GM19238 (cell line): ENCODE results near the gene CD2BP2.
"Not testable (repeated sequence)": the region's sequence is repeated elsewhere in the genome, so short reads cannot be mapped to it uniquely, and the experiment has no call there.

Experiments used
- DNase-seq: peaks from one replicate; pipeline ENCODE4 v3.0.0; 2011; ENCODE audit warnings: low spot score; ENCODE audit not compliant: insufficient read length

CD2BP2 gene

GRCh38 chr16:30355144-30355953, at the start of gene CD2BP2:
Gene CD2BP2, minus strand, starts transcription at chr16:30355308. Its CDS starts 627 bp downstream, at chr16:30354681.
- peak; percentile 91 for DNase-seq

GRCh38 chr16:30401768-30402425, 46.8 kb upstream of the CD2BP2 start:
- DNase-seq = no peak

- no peak for DNase-seq
Observed at GRCh38 chr16:30399435-30400186, 44.5 kb upstream of the CD2BP2 start.

- no peak for DNase-seq
Observed at GRCh38 chr16:30398661-30399434, 43.7 kb upstream of the CD2BP2 start.

GRCh38 chr16:30397776-30398660, 42.9 kb upstream of the CD2BP2 start:
- DNase-seq = no peak

- DNase-seq = no peak
Observed at GRCh38 chr16:30397056-30397455, 41.9 kb upstream of the CD2BP2 start.

GRCh38 chr16:30396627-30397026, 41.5 kb upstream of the CD2BP2 start:
- DNase-seq = not testable (repeated sequence)

- DNase-seq = no peak
Observed at GRCh38 chr16:30395992-30396585, 41.0 kb upstream of the CD2BP2 start.

GRCh38 chr16:30395155-30395991, 40.3 kb upstream of the CD2BP2 start, which contains the start of gene ZNF48:
Gene ZNF48, plus strand, starts transcription at chr16:30395420. Its CDS starts 375 bp downstream, at chr16:30395795.
- DNase-seq = peak; percentile 77

- no peak for DNase-seq
Observed at GRCh38 chr16:30394592-30395154, 39.6 kb upstream of the CD2BP2 start.

GRCh38 chr16:30383521-30383920, 28.4 kb upstream of the CD2BP2 start:
- DNase-seq = no peak

- peak; percentile 75 for DNase-seq
Observed at GRCh38 chr16:30382111-30382881, 27.2 kb upstream of the CD2BP2 start, which contains the start of gene SEPTIN1. Gene SEPTIN1, minus strand, starts transcription at chr16:30382561. Its CDS starts 19 bp downstream, at chr16:30382542.

GRCh38 chr16:30381291-30382041, 26.4 kb upstream of the CD2BP2 start:
- no peak for DNase-seq

GRCh38 chr16:30380803-30381208, 25.7 kb upstream of the CD2BP2 start:
- no peak for DNase-seq

GRCh38 chr16:30380072-30380802, 25.1 kb upstream of the CD2BP2 start:
- no peak for DNase-seq

GRCh38 chr16:30379158-30379783, 24.2 kb upstream of the CD2BP2 start:
- DNase-seq = no peak
